WTC11 (cell line): ENCODE data around the gene ZBTB47. TPM values are rescaled to one million over a fixed set of nuclear protein-coding genes. Genes with fewer than 3 reads are reported as not detected.

ENCODE experiments used
- ATAC-seq: fragments of 200-7000 bp; cut with Tn5 transposase; 2 replicates; pipeline ENCODE4 v1.10.0; 2021; ENCODE audit warnings: mild to moderate bottlenecking, moderate library complexity
- CTCF ChIA-PET: fragments of 300-600 bp; sonication (Branson Sonifier 250); formaldehyde crosslinking; loops from one replicate; lab custom pipeline; 2021; ENCODE audit warnings: antibody characterized with exemption; lab: Charles Lee
- POLR2A ChIA-PET: fragments of 350-600 bp; sonication (Branson Sonifier 250); formaldehyde crosslinking; loops from one replicate; lab custom pipeline; 2021; ENCODE audit warnings: antibody characterized with exemption; lab: Charles Lee
- DNase-seq: peaks from one replicate; pipeline ENCODE4 v3.0.0; 2021; ENCODE audit warnings: low spot score
- H3K27ac Mint-ChIP-seq: 2 replicates; pipeline ENCODE4 v1.8.0; 2021; ENCODE audit warnings: mixed read lengths
- H3K27me3 Mint-ChIP-seq: 2 replicates; pipeline ENCODE4 v1.8.0; 2021; ENCODE audit warnings: low read depth, mild to moderate bottlenecking, moderate library complexity, mixed read lengths
- H3K36me3 Mint-ChIP-seq: 2 replicates; pipeline ENCODE4 v1.8.0; 2021; ENCODE audit warnings: mixed read lengths
- H3K4me1 Mint-ChIP-seq: 2 replicates; pipeline ENCODE4 v1.8.0; 2022; ENCODE audit warnings: mixed read lengths
- H3K4me3 Mint-ChIP-seq: 2 replicates; pipeline ENCODE4 v1.8.0; 2021; ENCODE audit warnings: mild to moderate bottlenecking, moderate library complexity, mixed read lengths
- H3K9me3 Mint-ChIP-seq: 2 replicates; pipeline ENCODE4 v1.8.0; 2021; ENCODE audit warnings: mixed read lengths
- CREM ChIP-seq: sonication (generic); formaldehyde crosslinking; IDR thresholded peaks from 2 replicates; pipeline ENCODE4 v1.8.1; 2022; ENCODE audit warnings: mild to moderate bottlenecking, missing genetic modification reagents, moderate library complexity
- CTCF ChIP-seq: fragments of 200-600 bp; IDR thresholded peaks from 2 replicates; pipeline ENCODE4 v1.8.0; 2022; ENCODE audit warnings: antibody characterized with exemption
- ESRRA ChIP-seq: sonication (generic); formaldehyde crosslinking; IDR thresholded peaks from 2 replicates; pipeline ENCODE4 v1.8.1; 2022; ENCODE audit warnings: mild to moderate bottlenecking, missing genetic modification reagents, borderline replicate concordance
- ETV6 ChIP-seq: sonication (generic); formaldehyde crosslinking; IDR thresholded peaks from 2 replicates; pipeline ENCODE4 v1.8.1; 2022; ENCODE audit warnings: mild to moderate bottlenecking, missing genetic modification reagents
- FOXK1 ChIP-seq: sonication (generic); formaldehyde crosslinking; IDR thresholded peaks from 2 replicates; pipeline ENCODE4 v1.8.0; 2022; ENCODE audit warnings: mild to moderate bottlenecking, moderate library complexity, missing genetic modification reagents
- FOXP4 ChIP-seq: sonication (generic); formaldehyde crosslinking; IDR thresholded peaks from 2 replicates; pipeline ENCODE4 v1.8.0; 2022; ENCODE audit warnings: mild to moderate bottlenecking, missing genetic modification reagents
- IRF1 ChIP-seq: sonication (generic); formaldehyde crosslinking; IDR thresholded peaks from 2 replicates; pipeline ENCODE4 v1.8.0; 2023; ENCODE audit warnings: missing genetic modification reagents
- IRF2 ChIP-seq: sonication (generic); formaldehyde crosslinking; IDR thresholded peaks from 2 replicates; pipeline ENCODE4 v1.8.0; 2022; ENCODE audit warnings: low read depth, missing genetic modification reagents, borderline replicate concordance
- JAZF1 ChIP-seq: fragments of 250-450 bp; sonication (Bioruptor Pico); IDR thresholded peaks from 2 replicates; pipeline ENCODE4 v1.9.0; 2021; ENCODE audit warnings: moderate library complexity, mild to moderate bottlenecking, inconsistent platforms
- MYBL2 ChIP-seq: sonication (generic); formaldehyde crosslinking; IDR thresholded peaks from 2 replicates; pipeline ENCODE4 v1.8.1; 2023; ENCODE audit warnings: mild to moderate bottlenecking, moderate library complexity, missing genetic modification reagents
- NFATC4 ChIP-seq: fragments of 250-450 bp; sonication (Bioruptor Pico); IDR thresholded peaks from 2 replicates; pipeline ENCODE4 v1.9.0; 2021; ENCODE audit warnings: mild to moderate bottlenecking
- PREB ChIP-seq: sonication (generic); formaldehyde crosslinking; IDR thresholded peaks from 2 replicates; pipeline ENCODE4 v1.8.1; 2022; ENCODE audit warnings: mild to moderate bottlenecking, missing genetic modification reagents, moderate library complexity, borderline replicate concordance
- PRRX2 ChIP-seq: fragments of 250-450 bp; sonication (Bioruptor Pico); IDR thresholded peaks from 2 replicates; pipeline ENCODE4 v1.8.0; 2021; ENCODE audit warnings: mild to moderate bottlenecking
- SP1 ChIP-seq: sonication (generic); formaldehyde crosslinking; conservative IDR thresholded peaks from 2 replicates; pipeline ENCODE4 v1.8.1; 2022; ENCODE audit warnings: missing genetic modification reagents
- USF1 ChIP-seq: sonication (generic); formaldehyde crosslinking; IDR thresholded peaks from 2 replicates; pipeline ENCODE4 v1.8.0; 2022; ENCODE audit warnings: mild to moderate bottlenecking, missing genetic modification reagents
- ZMAT4 ChIP-seq: fragments of 250-450 bp; sonication (Bioruptor Pico); IDR thresholded peaks from 2 replicates; pipeline ENCODE4 v1.9.0; 2021; ENCODE audit warnings: mild to moderate bottlenecking
- ZNF138 ChIP-seq: sonication (generic); formaldehyde crosslinking; conservative IDR thresholded peaks from 2 replicates; pipeline ENCODE4 v1.8.1; 2022; ENCODE audit warnings: mild to moderate bottlenecking, moderate library complexity, missing genetic modification reagents
- ZNF232 ChIP-seq: sonication (generic); formaldehyde crosslinking; IDR thresholded peaks from 2 replicates; pipeline ENCODE4 v1.8.0; 2022; ENCODE audit warnings: mild to moderate bottlenecking, missing genetic modification reagents
- ZNF263 ChIP-seq: sonication (generic); formaldehyde crosslinking; IDR thresholded peaks from 2 replicates; pipeline ENCODE4 v1.8.1; 2022; ENCODE audit warnings: low read depth, mild to moderate bottlenecking, moderate library complexity, missing genetic modification reagents
- total RNA-seq: library from RNA; stranded (reverse); gene quantifications from 3 replicates; pipeline ENCODE4 v1.2.3, GENCODE V29; 2021
- TF ChIP-seq, protein P1 (sequence below): sonication (generic); formaldehyde crosslinking; IDR thresholded peaks from 2 replicates; pipeline ENCODE4 v1.8.1; 2022; ENCODE audit warnings: low read depth, missing genetic modification reagents, borderline replicate concordance
- TF ChIP-seq, protein P2 (sequence below): sonication (generic); formaldehyde crosslinking; IDR thresholded peaks from 2 replicates; pipeline ENCODE4 v1.8.1; 2023; ENCODE audit warnings: mild to moderate bottlenecking, missing genetic modification reagents, moderate library complexity
- TF ChIP-seq, protein P3 (sequence below): sonication (generic); formaldehyde crosslinking; IDR thresholded peaks from 2 replicates; pipeline ENCODE4 v1.8.0; 2022; ENCODE audit warnings: mild to moderate bottlenecking, missing genetic modification reagents

Gene ZBTB47
- total RNA-seq, 1 experiment from 2014 or later, result 5.2 TPM

GRCh38 chr3:42632146-42632545, 21.4 kb upstream of the ZBTB47 start:
- DNase-seq (no peak), ATAC-seq (peak; percentile 30)
- CTCF ChIA-PET, result no interaction called here
- H3K4me1 Mint-ChIP-seq, result peaks cover 26% of the 10 kb centered on the region
- no peaks in the 10 kb centered on the region for H3K27me3 Mint-ChIP-seq
- TF ChIP-seq, protein P1, sequence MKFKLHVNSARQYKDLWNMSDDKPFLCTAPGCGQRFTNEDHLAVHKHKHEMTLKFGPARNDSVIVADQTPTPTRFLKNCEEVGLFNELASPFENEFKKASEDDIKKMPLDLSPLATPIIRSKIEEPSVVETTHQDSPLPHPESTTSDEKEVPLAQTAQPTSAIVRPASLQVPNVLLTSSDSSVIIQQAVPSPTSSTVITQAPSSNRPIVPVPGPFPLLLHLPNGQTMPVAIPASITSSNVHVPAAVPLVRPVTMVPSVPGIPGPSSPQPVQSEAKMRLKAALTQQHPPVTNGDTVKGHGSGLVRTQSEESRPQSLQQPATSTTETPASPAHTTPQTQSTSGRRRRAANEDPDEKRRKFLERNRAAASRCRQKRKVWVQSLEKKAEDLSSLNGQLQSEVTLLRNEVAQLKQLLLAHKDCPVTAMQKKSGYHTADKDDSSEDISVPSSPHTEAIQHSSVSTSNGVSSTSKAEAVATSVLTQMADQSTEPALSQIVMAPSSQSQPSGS, result no peak
- TF ChIP-seq FOXP4 (no peak), ZMAT4 (CRISPR knock-in tag) (no peak), ETV6 (CRISPR knock-in tag) (no peak), ZNF263 (CRISPR knock-in tag) (no peak), MYBL2 (CRISPR knock-in tag) (no peak), PRRX2 (CRISPR knock-in tag) (no peak), CTCF (no peak), USF1 (no peak), CREM (CRISPR knock-in tag) (no peak), IRF1 (CRISPR knock-in tag) (no peak), ZNF232 (CRISPR knock-in tag) (no peak), SP1 (CRISPR knock-in tag) (no peak)
- TF ChIP-seq, protein P2, sequence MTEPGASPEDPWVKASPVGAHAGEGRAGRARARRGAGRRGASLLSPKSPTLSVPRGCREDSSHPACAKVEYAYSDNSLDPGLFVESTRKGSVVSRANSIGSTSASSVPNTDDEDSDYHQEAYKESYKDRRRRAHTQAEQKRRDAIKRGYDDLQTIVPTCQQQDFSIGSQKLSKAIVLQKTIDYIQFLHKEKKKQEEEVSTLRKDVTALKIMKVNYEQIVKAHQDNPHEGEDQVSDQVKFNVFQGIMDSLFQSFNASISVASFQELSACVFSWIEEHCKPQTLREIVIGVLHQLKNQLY, result no peak
- no peak overlapping the region for H3K27ac Mint-ChIP-seq
- POLR2A ChIA-PET, result interaction anchor here (0.7 kb wide), 1 partner anchor 16 kb away, joined by 3 read pairs; no protein-coding TSS in a partner anchor
- peaks cover 50% of the 10 kb centered on the region for H3K36me3 Mint-ChIP-seq
- no peaks in the 10 kb centered on the region for H3K9me3 Mint-ChIP-seq
- no peak overlapping the region for H3K4me3 Mint-ChIP-seq

- Mint-ChIP-seq H3K4me3 (no peak overlapping the region), H3K36me3 (peaks cover 50% of the 10 kb centered on the region), H3K4me1 (peaks cover 26% of the 10 kb centered on the region), H3K27me3 (no peaks in the 10 kb centered on the region), H3K9me3 (no peaks in the 10 kb centered on the region), H3K27ac (peak overlapping the region; percentile 4; the same call in 1 of the 2 replicates)
- ATAC-seq (no peak), DNase-seq (no peak)
- POLR2A ChIA-PET, result no interaction called here
- CTCF ChIA-PET, result no interaction called here
- TF ChIP-seq IRF2 (CRISPR knock-in tag) (no peak), SP1 (CRISPR knock-in tag) (no peak), PREB (CRISPR knock-in tag) (no peak), NFATC4 (CRISPR knock-in tag) (no peak), ESRRA (CRISPR knock-in tag) (no peak), JAZF1 (CRISPR knock-in tag) (no peak), FOXK1 (CRISPR knock-in tag) (no peak), ZMAT4 (CRISPR knock-in tag) (no peak), ZNF138 (CRISPR knock-in tag) (no peak)
- TF ChIP-seq, protein P3, sequence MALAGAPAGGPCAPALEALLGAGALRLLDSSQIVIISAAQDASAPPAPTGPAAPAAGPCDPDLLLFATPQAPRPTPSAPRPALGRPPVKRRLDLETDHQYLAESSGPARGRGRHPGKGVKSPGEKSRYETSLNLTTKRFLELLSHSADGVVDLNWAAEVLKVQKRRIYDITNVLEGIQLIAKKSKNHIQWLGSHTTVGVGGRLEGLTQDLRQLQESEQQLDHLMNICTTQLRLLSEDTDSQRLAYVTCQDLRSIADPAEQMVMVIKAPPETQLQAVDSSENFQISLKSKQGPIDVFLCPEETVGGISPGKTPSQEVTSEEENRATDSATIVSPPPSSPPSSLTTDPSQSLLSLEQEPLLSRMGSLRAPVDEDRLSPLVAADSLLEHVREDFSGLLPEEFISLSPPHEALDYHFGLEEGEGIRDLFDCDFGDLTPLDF, result no peak
These were observed 20.0 kb upstream of the ZBTB47 start for GRCh38 chr3:42633544-42633943.
